ENCODE data around the gene CARS2. TPM values are rescaled to one million over a fixed set of nuclear protein-coding genes. Genes with fewer than 3 reads are reported as not detected.

The CARS2 gene
- total RNA-seq, 1 donor from 2014 or later = 57.1 TPM

GRCh38 chr13:110669036-110669435 is 36.9 kb downstream of the CARS2 start:
- H3K4me3 Mint-ChIP-seq (ENCODE audit: unreplicated experiment) = no peak overlapping the region
- no peaks in the 10 kb centered on the region for H3K4me1 Mint-ChIP-seq (ENCODE audit: unreplicated experiment)
- no peaks in the 10 kb centered on the region for H3K27me3 Mint-ChIP-seq (ENCODE audit: unreplicated experiment)
- no peak for TF ChIP-seq CTCF (IDR thresholded peaks at IDR 0.05)
- no peak for DNase-seq (ENCODE audit: extremely low spot score, unreplicated experiment)
- no peak overlapping the region for H3K27ac Mint-ChIP-seq (ENCODE audit: unreplicated experiment)
- H3K36me3 Mint-ChIP-seq (ENCODE audit: unreplicated experiment) = peaks cover 67% of the 10 kb centered on the region
- H3K9me3 Mint-ChIP-seq (ENCODE audit: unreplicated experiment) = no peaks in the 10 kb centered on the region

GRCh38 chr13:110666255-110666533 is 39.7 kb downstream of the CARS2 start:
- Mint-ChIP-seq H3K27ac (ENCODE audit: unreplicated experiment) (no peak overlapping the region), H3K9me3 (ENCODE audit: unreplicated experiment) (peaks cover 10% of the 10 kb centered on the region), H3K4me1 (ENCODE audit: unreplicated experiment) (no peaks in the 10 kb centered on the region), H3K4me3 (ENCODE audit: unreplicated experiment) (no peak overlapping the region), H3K27me3 (ENCODE audit: unreplicated experiment) (no peaks in the 10 kb centered on the region), H3K36me3 (ENCODE audit: unreplicated experiment) (peaks cover 74% of the 10 kb centered on the region)
- TF ChIP-seq CTCF (IDR thresholded peaks at IDR 0.05) = no peak
- no peak for DNase-seq (ENCODE audit: extremely low spot score, unreplicated experiment)

- no peak for DNase-seq (ENCODE audit: extremely low spot score, unreplicated experiment)
- no peak for TF ChIP-seq CTCF (IDR thresholded peaks at IDR 0.05)
- Mint-ChIP-seq H3K27me3 (ENCODE audit: unreplicated experiment) (no peaks in the 10 kb centered on the region), H3K27ac (ENCODE audit: unreplicated experiment) (no peak overlapping the region), H3K9me3 (ENCODE audit: unreplicated experiment) (peaks cover 10% of the 10 kb centered on the region), H3K36me3 (ENCODE audit: unreplicated experiment) (peaks cover 72% of the 10 kb centered on the region), H3K4me1 (ENCODE audit: unreplicated experiment) (no peaks in the 10 kb centered on the region), H3K4me3 (ENCODE audit: unreplicated experiment) (no peak overlapping the region)
These were observed 40.2 kb downstream of the CARS2 start for GRCh38 chr13:110665491-110666254.

GRCh38 chr13:110664673-110665072 is 41.2 kb downstream of the CARS2 start:
- no peak for TF ChIP-seq CTCF (IDR thresholded peaks at IDR 0.05)
- Mint-ChIP-seq H3K4me3 (ENCODE audit: unreplicated experiment) (no peak overlapping the region), H3K27ac (ENCODE audit: unreplicated experiment) (no peak overlapping the region), H3K36me3 (ENCODE audit: unreplicated experiment) (peaks cover 74% of the 10 kb centered on the region), H3K27me3 (ENCODE audit: unreplicated experiment) (no peaks in the 10 kb centered on the region), H3K9me3 (ENCODE audit: unreplicated experiment) (peaks cover 16% of the 10 kb centered on the region), H3K4me1 (ENCODE audit: unreplicated experiment) (no peaks in the 10 kb centered on the region)
- DNase-seq (ENCODE audit: extremely low spot score, unreplicated experiment) = peak; percentile 30

- Mint-ChIP-seq H3K27ac (ENCODE audit: unreplicated experiment) (no peak overlapping the region), H3K27me3 (ENCODE audit: unreplicated experiment) (no peaks in the 10 kb centered on the region)
- DNase-seq (ENCODE audit: extremely low spot score, unreplicated experiment) = peak; percentile 49
These were observed 41.9 kb downstream of the CARS2 start for GRCh38 chr13:110664041-110664440.

More at GRCh38 chr13:110664041-110664440, 41.9 kb downstream of the CARS2 start:
- H3K4me3 Mint-ChIP-seq (ENCODE audit: unreplicated experiment) = no peak overlapping the region
- no peak for TF ChIP-seq CTCF (IDR thresholded peaks at IDR 0.05)
- no peaks in the 10 kb centered on the region for H3K4me1 Mint-ChIP-seq (ENCODE audit: unreplicated experiment)
- peaks cover 22% of the 10 kb centered on the region for H3K9me3 Mint-ChIP-seq (ENCODE audit: unreplicated experiment)
- peaks cover 77% of the 10 kb centered on the region for H3K36me3 Mint-ChIP-seq (ENCODE audit: unreplicated experiment)

Data from osteocyte (in vitro differentiated cells).